Effector memory CD4-positive, alpha-beta T cell (primary cell): ENCODE measurements around the gene PIGR.

Source experiments
- DNase-seq, 3 donors: peaks; one replicate each; pipeline ENCODE4 v3.0.0-alpha.2; 2020
- H3K27ac ChIP-seq: 2 replicates; pipeline ENCODE4 v1.7.0; 2013; ENCODE audit warnings: mild to moderate bottlenecking, low read length, moderate library complexity; ENCODE audit not compliant: insufficient read depth, poor library complexity, severe bottlenecking
- H3K27me3 ChIP-seq: replicated peaks from 2 replicates; pipeline ENCODE4 v1.7.0; 2013; ENCODE audit warnings: mild to moderate bottlenecking, low read length; ENCODE audit not compliant: insufficient read depth, control insufficient read depth, poor library complexity, severe bottlenecking
- H3K36me3 ChIP-seq: 2 replicates; pipeline ENCODE4 v1.7.0; 2013; ENCODE audit warnings: mild to moderate bottlenecking, low read length, moderate library complexity; ENCODE audit not compliant: control insufficient read depth, insufficient read depth
- H3K4me1 ChIP-seq: 2 replicates; pipeline ENCODE4 v1.7.0; 2013; ENCODE audit warnings: low read length, mild to moderate bottlenecking; ENCODE audit not compliant: control insufficient read depth, insufficient read depth, poor library complexity, severe bottlenecking
- H3K4me3 ChIP-seq: 2 replicates; pipeline ENCODE4 v1.7.0; 2013; ENCODE audit warnings: low read length, low read depth, mild to moderate bottlenecking; ENCODE audit not compliant: insufficient read depth, poor library complexity, severe bottlenecking
- H3K9me3 ChIP-seq: 2 replicates; pipeline ENCODE4 v1.7.0; 2013; ENCODE audit warnings: mild to moderate bottlenecking, low read length, moderate library complexity; ENCODE audit not compliant: control insufficient read depth

PIGR gene

GRCh38 chr1:206975306-206975705 is 29.0 kb upstream of the PIGR start:
- Histone ChIP-seq H3K4me1 (no peaks in the 10 kb centered on the region), H3K4me3 (no peak overlapping the region), H3K27ac (no peak overlapping the region), H3K27me3 (no peaks in the 10 kb centered on the region), H3K9me3 (no peaks in the 10 kb centered on the region), H3K36me3 (no peaks in the 10 kb centered on the region)
- no peak for DNase-seq

GRCh38 chr1:206974140-206974539 is 27.9 kb upstream of the PIGR start:
- Histone ChIP-seq H3K27me3 (no peaks in the 10 kb centered on the region), H3K4me1 (no peaks in the 10 kb centered on the region), H3K4me3 (no peak overlapping the region), H3K36me3 (no peaks in the 10 kb centered on the region), H3K27ac (no peak overlapping the region), H3K9me3 (no peaks in the 10 kb centered on the region)
- DNase-seq: no peak

DNA sequence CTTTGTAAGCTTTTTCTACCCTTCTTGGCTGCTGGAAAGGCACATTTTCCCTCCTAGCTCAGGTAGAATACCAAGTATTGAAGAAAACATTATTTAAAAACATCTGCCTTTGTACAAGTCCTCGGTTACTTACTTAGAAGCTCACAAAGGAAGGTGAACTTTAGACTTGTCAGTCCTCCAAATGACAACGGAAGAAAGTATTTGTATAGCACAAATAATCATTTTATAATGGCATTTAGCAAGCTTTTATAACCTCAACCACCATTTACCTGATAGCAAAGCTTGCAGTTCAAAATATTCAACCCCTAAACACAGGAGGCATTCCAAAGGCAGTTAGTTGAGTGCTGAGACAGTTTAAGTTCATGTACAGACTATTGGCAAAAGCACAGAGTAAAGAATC is 26.5 kb upstream of the PIGR start:
- no peak for DNase-seq
- no peak overlapping the region for H3K4me3 ChIP-seq
- no peaks in the 10 kb centered on the region for H3K9me3 ChIP-seq
- peaks cover under 1% of the 10 kb centered on the region for H3K4me1 ChIP-seq
- no peaks in the 10 kb centered on the region for H3K27me3 ChIP-seq
- no peak overlapping the region for H3K27ac ChIP-seq
- no peaks in the 10 kb centered on the region for H3K36me3 ChIP-seq

DNA sequence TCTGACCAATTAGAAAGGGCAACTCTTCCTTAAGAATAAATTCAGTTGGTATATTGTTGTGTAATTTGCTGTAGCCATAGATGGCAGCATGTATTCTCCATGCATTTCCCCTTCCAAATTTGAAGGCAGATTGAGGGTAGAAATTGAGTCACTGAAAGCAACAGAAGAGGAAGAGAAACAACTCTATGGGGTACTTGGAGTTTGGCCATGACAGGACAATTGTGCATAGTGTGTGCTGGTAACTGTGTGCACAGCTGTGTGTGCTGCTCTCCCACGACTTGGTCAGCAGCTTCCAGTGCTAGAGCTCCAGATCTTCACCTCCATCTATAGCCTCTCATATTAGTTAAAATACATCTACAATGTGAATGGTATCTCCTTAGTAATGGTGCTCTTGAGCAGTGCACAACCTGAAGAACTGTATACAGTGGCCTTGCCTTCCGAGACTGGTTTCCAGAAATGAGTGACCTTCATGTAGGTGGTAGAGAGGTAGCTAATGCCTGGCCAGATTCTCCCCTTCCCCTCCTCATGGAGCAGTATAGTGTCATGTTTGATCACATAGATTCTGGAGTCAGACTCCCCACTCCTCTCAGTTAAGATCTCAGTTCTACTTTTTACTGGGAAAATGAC is 24.9 kb upstream of the PIGR start:
- Histone ChIP-seq H3K4me3 (no peak overlapping the region), H3K27me3 (no peaks in the 10 kb centered on the region), H3K27ac (no peak overlapping the region), H3K4me1 (peaks cover 11% of the 10 kb centered on the region), H3K9me3 (no peaks in the 10 kb centered on the region), H3K36me3 (no peaks in the 10 kb centered on the region)
- no peak for DNase-seq

DNA sequence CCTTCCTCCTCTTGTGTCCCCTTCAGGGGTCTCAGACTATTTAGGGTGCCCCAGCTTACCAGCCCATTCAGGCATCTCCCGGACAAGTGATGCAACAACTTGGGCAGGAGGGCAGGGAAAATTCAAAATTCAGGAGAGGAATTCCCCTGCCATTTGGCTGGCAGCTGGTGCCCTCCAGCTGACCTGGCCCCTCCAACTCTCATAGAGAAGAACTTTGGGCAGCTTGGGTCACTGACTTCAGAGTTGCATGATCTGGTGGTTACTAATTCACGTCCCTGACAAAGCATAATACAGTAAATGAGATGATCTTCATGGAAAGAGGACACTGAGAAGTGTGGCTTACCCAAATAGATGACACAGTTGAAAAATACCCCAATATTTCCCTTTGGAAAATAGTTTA is 24.2 kb upstream of the PIGR start, which contains the start of gene FCAMR:
Gene FCAMR (minus strand): TSS at position 15 of the 400 bp plus-strand sequence. CDS start 335 bp downstream, outside the sequence.
- Histone ChIP-seq H3K27me3 (no peaks in the 10 kb centered on the region), H3K27ac (no peak within 1 kb of the TSS), H3K4me3 (no peak within 1 kb of the TSS), H3K9me3 (no peaks in the 10 kb centered on the region), H3K4me1 (peaks cover 11% of the 10 kb centered on the region), H3K36me3 (no peaks in the 10 kb centered on the region)
- DNase-seq: no peak

DNA sequence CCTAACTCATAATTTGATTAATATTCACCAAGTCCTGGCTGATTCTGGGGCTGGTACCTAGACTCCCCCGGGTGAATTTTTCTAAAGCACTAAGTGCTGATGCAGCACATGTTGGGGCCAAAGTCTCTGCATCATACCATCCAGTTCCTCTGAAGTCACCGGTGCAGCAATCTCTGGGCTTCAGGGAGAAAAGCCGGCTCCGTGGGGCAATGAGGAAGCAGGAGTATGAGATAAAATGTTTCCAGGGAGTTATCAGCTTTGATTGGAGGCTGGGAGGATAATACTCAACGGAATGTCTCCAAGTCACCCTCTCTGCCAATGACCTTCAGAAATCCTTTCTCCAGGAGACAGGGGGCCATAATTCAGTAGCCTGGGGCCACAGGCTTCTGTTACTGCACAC is 22.8 kb upstream of the PIGR start:
- peaks cover 11% of the 10 kb centered on the region for H3K4me1 ChIP-seq
- no peak for DNase-seq
- no peaks in the 10 kb centered on the region for H3K27me3 ChIP-seq

GRCh38 chr1:206967096-206967849 is 21.0 kb upstream of the PIGR start:
- DNase-seq: no peak
- H3K4me3 ChIP-seq: no peak overlapping the region
- peaks cover 11% of the 10 kb centered on the region for H3K4me1 ChIP-seq
- H3K27me3 ChIP-seq: no peaks in the 10 kb centered on the region
- H3K27ac ChIP-seq: no peak overlapping the region
- H3K9me3 ChIP-seq: no peaks in the 10 kb centered on the region
- H3K36me3 ChIP-seq: no peaks in the 10 kb centered on the region

More for the DNA sequence above, 22.8 kb upstream of the PIGR start:
- no peaks in the 10 kb centered on the region for H3K36me3 ChIP-seq
- H3K27ac ChIP-seq: no peak overlapping the region
- H3K9me3 ChIP-seq: no peaks in the 10 kb centered on the region
- no peak overlapping the region for H3K4me3 ChIP-seq

- DNase-seq: no peak
- peaks cover 11% of the 10 kb centered on the region for H3K4me1 ChIP-seq
- no peak overlapping the region for H3K27ac ChIP-seq
- H3K4me3 ChIP-seq: no peak overlapping the region
- no peaks in the 10 kb centered on the region for H3K36me3 ChIP-seq
- no peaks in the 10 kb centered on the region for H3K27me3 ChIP-seq
- H3K9me3 ChIP-seq: no peaks in the 10 kb centered on the region
Measured at GRCh38 chr1:206965781-206966180, 19.5 kb upstream of the PIGR start.

- Histone ChIP-seq H3K27ac (no peak overlapping the region), H3K9me3 (no peaks in the 10 kb centered on the region), H3K4me1 (peaks cover 11% of the 10 kb centered on the region), H3K36me3 (no peaks in the 10 kb centered on the region), H3K27me3 (no peaks in the 10 kb centered on the region), H3K4me3 (no peak overlapping the region)
- DNase-seq: no peak
Measured at GRCh38 chr1:206963740-206964139, 17.5 kb upstream of the PIGR start.

GRCh38 chr1:206963119-206963712 is 16.9 kb upstream of the PIGR start:
- Histone ChIP-seq H3K36me3 (no peaks in the 10 kb centered on the region), H3K27me3 (no peaks in the 10 kb centered on the region), H3K9me3 (no peaks in the 10 kb centered on the region), H3K4me1 (peaks cover 11% of the 10 kb centered on the region), H3K27ac (no peak overlapping the region), H3K4me3 (no peak overlapping the region)
- no peak for DNase-seq
